Natural killer cell (primary cell): ENCODE results near the gene CDK11B. TPM values are rescaled to one million over a fixed set of nuclear protein-coding genes. Genes with fewer than 3 reads are reported as not detected.
"Not testable (repeated sequence)": the region's sequence is repeated elsewhere in the genome, so short reads cannot be mapped to it uniquely, and the experiment has no call there.

Experiments used
- ATAC-seq, 3 donors: fragments of 150-1000 bp in 2 of 3; fragments of 200-7000 bp in 1 of 3; cut with Tn5 transposase; 1 replicate in 1 of 3; 2 replicates in 2 of 3; pipeline ENCODE4 v1.10.0; 2021; ENCODE audit warnings: mild to moderate bottlenecking in 2 of 3, moderate library complexity in 2 of 3
- DNase-seq, 2 donors: peaks; one replicate each; pipeline versions ENCODE4 v3.0.0 to v3.0.0-alpha.2; 2013 to 2021; ENCODE audit warnings: mixed read lengths in 1 of 2
- H3K27ac ChIP-seq: one replicate; pipeline ENCODE4 v1.5.1; 2013; ENCODE audit warnings: mild to moderate bottlenecking, low read length
- H3K27me3 ChIP-seq: one replicate; pipeline ENCODE4 v1.6.1; 2013; ENCODE audit warnings: low read length; ENCODE audit not compliant: control insufficient read depth, insufficient read depth
- H3K36me3 ChIP-seq: one replicate; pipeline ENCODE4 v1.6.1; 2013; ENCODE audit warnings: low read length; ENCODE audit not compliant: control insufficient read depth, insufficient read depth
- H3K4me1 ChIP-seq: one replicate; pipeline ENCODE4 v1.6.1; 2013; ENCODE audit warnings: low read length; ENCODE audit not compliant: control insufficient read depth, insufficient read depth
- H3K4me3 ChIP-seq: one replicate; pipeline ENCODE4 v1.5.1; 2013; ENCODE audit warnings: low read length
- H3K9me3 ChIP-seq: one replicate; pipeline ENCODE4 v1.6.1; 2013; ENCODE audit warnings: low read length; ENCODE audit not compliant: control insufficient read depth, insufficient read depth
- H3K27ac Mint-ChIP-seq, 2 donors: one replicate each; pipeline ENCODE4 v1.8.0; 2022; ENCODE audit warnings: mild to moderate bottlenecking in 2 of 2, mixed read lengths in 2 of 2, moderate library complexity in 1 of 2
- H3K27me3 Mint-ChIP-seq, 2 donors: one replicate each; pipeline ENCODE4 v1.8.0; 2022; ENCODE audit warnings: low read depth in 2 of 2, mixed read lengths in 2 of 2
- H3K36me3 Mint-ChIP-seq: one replicate; pipeline ENCODE4 v1.8.0; 2022; ENCODE audit warnings: mixed read lengths
- H3K4me1 Mint-ChIP-seq, 2 donors: one replicate each; pipeline ENCODE4 v1.8.0; 2022; ENCODE audit warnings: mixed read lengths in 2 of 2
- H3K4me3 Mint-ChIP-seq: one replicate; pipeline ENCODE4 v1.8.0; 2022; ENCODE audit warnings: mild to moderate bottlenecking, moderate library complexity, mixed read lengths
- H3K9me3 Mint-ChIP-seq, 2 donors: one replicate each; pipeline ENCODE4 v1.8.0; 2022; ENCODE audit warnings: mixed read lengths in 2 of 2
- WGBS: methylation state at CpG from one replicate; pipeline ENCODE4 v1.1.7; 2013; ENCODE audit warnings: missing lambda C conversion rate; ENCODE audit not compliant: insufficient coverage; 5-methylcytosine and 5-hydroxymethylcytosine counted together
- intact Hi-C: fragments of 100-400 bp; cut with micrococcal nuclease; formaldehyde crosslinking; loops from one replicate; pipeline ENCODE4 v1.14.2; 2022
- total RNA-seq, 4 donors: library from RNA; stranded (reverse); fragments of 120-200 nt in 1 of 4; gene quantifications; one replicate each; pipeline versions ENCODE4 v1.2.3 to v1.2.4, GENCODE V29; 2013 to 2022
- TF ChIP-seq, protein P1 (sequence below): fragments of 200-600 bp; IDR thresholded peaks from one replicate; pipeline ENCODE4 v1.8.0; 2022; ENCODE audit warnings: antibody characterized with exemption

Gene CDK11B
- total RNA-seq, 3 donors from 2014 or later (not counting 1 experiment from before 2014, with no cell fraction given), result 49.6 to 65.9 (median 50.2) TPM

DNA sequence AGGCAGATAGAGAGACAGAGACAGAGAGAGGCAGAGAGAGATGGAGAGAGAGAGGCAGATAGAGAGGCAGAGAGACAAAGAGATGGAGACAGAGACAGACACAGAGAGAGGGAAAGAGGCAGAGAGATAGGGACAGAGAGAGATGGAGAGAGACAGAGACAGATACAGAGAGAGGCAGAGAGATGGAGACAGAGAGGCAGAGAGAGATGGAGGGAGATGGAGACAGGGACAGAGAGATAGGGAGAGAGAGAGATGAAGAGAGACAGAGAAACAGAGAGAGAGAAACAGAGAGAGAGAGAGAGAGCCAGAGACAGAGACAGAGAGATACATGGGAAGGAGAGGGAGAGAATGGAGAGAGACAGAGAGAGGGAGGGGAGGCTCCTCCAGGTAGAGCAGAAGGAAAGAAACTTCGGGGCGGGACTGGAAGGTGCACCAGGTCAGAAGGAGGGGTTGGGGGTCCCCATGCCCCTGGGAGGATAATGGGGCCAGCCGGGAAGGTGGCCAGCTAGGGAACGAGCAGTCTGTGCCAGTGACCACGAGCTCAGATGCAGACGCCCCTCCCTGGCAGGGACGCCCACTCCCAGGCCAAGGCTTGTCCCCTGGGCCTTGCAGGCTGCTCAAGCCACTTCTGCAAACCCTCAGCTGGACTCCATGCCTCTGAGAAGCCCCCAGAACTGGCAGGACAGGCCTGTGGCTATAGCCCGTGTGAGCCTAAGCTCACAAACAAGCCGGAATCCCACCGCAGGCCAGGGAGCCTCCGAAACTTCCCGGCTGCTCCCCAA, 62.1 kb downstream of the CDK11B start:
- Histone ChIP-seq H3K9me3 (no peaks in the 10 kb centered on the region), H3K4me3 (no peak overlapping the region), H3K27ac (no peak overlapping the region), H3K4me1 (peaks cover 19% of the 10 kb centered on the region), H3K36me3 (no peaks in the 10 kb centered on the region), H3K27me3 (peaks cover 2% of the 10 kb centered on the region)
- TF ChIP-seq, protein P1, sequence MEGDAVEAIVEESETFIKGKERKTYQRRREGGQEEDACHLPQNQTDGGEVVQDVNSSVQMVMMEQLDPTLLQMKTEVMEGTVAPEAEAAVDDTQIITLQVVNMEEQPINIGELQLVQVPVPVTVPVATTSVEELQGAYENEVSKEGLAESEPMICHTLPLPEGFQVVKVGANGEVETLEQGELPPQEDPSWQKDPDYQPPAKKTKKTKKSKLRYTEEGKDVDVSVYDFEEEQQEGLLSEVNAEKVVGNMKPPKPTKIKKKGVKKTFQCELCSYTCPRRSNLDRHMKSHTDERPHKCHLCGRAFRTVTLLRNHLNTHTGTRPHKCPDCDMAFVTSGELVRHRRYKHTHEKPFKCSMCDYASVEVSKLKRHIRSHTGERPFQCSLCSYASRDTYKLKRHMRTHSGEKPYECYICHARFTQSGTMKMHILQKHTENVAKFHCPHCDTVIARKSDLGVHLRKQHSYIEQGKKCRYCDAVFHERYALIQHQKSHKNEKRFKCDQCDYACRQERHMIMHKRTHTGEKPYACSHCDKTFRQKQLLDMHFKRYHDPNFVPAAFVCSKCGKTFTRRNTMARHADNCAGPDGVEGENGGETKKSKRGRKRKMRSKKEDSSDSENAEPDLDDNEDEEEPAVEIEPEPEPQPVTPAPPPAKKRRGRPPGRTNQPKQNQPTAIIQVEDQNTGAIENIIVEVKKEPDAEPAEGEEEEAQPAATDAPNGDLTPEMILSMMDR, result no peak
- Mint-ChIP-seq H3K4me1 (peaks cover 0 to 7% of the 10 kb centered on the region in 2 donors), H3K36me3 (no peaks in the 10 kb centered on the region), H3K27me3 (peaks cover 0 to 6% of the 10 kb centered on the region in 2 donors), H3K9me3 (no peaks in the 10 kb centered on the region), H3K27ac (no peak overlapping the region), H3K4me3 (no peak overlapping the region)
- intact Hi-C loops, result no loop called here
- ATAC-seq (no peak), DNase-seq (peak in 1 of 2 donors; percentile 10)
- WGBS, result 58% methylated on average over 12 of the region's 12 CpGs

DNA sequence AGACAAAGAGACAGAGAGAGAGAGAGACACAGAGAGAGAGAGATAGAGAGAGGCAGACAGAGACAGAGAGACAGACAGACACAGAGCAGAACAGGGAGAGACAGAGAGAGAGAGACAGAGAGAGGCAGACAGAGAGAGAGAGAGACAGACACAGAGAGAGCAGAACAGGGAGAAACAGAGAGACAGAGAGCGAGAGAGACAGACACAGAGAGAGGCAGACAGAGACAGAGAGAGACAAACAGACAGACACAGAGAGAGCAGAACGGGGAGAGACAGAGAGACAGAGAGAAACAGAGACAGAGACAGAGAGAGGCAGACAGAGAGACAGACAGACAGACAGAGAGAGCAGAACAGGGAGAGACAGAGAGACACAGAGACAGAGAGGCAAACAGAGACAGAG, 63.5 kb downstream of the CDK11B start:
- H3K4me1 ChIP-seq, result peaks cover 13% of the 10 kb centered on the region
- H3K36me3 Mint-ChIP-seq, H3K27me3 Mint-ChIP-seq, DNase-seq, H3K36me3 ChIP-seq, H3K9me3 Mint-ChIP-seq, H3K4me3 Mint-ChIP-seq, ATAC-seq, H3K27ac ChIP-seq, H3K4me3 ChIP-seq, H3K27ac Mint-ChIP-seq, H3K27me3 ChIP-seq, intact Hi-C loops, H3K4me1 Mint-ChIP-seq, H3K9me3 ChIP-seq: not testable (repeated sequence)
- WGBS, result 84% methylated on average over 2 of the region's 2 CpGs

DNA sequence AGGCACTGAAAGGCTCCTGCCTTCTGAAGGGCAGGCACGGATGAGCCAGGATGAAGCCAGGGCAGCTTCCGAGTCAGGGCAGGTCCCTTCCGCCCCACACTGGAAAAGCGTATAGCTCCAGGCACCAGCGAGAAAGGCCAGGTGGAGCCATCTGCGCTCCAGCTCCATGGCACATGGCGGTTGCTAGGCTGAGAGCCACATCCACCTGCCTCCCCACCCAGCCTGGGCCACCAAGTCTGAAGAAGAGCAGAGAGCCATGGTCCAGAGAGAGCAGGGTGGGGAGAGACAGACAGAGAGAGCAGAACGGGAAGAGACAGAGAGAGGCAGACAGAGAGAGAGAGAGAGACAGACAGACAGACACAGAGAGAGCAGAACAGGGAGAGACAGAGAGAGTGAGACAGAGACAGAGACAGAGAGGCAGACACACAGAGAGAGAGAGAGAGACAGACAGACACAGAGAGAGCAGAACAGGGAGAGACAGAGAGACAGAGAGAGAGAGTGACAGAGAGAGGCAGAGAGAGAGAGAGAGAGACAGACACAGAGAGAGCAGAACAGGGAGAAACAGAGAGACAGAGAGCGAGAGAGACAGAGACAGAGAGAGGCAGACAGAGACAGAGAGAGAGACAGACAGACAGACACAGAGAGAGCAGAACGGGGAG, 64.1 kb downstream of the CDK11B start:
- no peak for DNase-seq
- peaks cover 0 to 7% of the 10 kb centered on the region in 2 donors for H3K4me1 Mint-ChIP-seq
- 86% methylated on average over 10 of the region's 10 CpGs for WGBS
- H3K36me3 ChIP-seq, result no peaks in the 10 kb centered on the region
- intact Hi-C loops, result no loop called here
- peaks cover 0 to 6% of the 10 kb centered on the region in 2 donors for H3K27me3 Mint-ChIP-seq
- H3K27ac Mint-ChIP-seq, result no peak overlapping the region
- H3K27ac ChIP-seq, result no peak overlapping the region
- no peaks in the 10 kb centered on the region for H3K9me3 Mint-ChIP-seq
- peaks cover 2% of the 10 kb centered on the region for H3K27me3 ChIP-seq
- H3K4me3 ChIP-seq, result no peak overlapping the region
- H3K4me3 Mint-ChIP-seq, result no peak overlapping the region
- no peaks in the 10 kb centered on the region for H3K36me3 Mint-ChIP-seq
- no peaks in the 10 kb centered on the region for H3K9me3 ChIP-seq
- ATAC-seq, result peak in 1 of 3 donors; percentile 23
- peaks cover 11% of the 10 kb centered on the region for H3K4me1 ChIP-seq
- TF ChIP-seq, protein P1, result no peak

DNA sequence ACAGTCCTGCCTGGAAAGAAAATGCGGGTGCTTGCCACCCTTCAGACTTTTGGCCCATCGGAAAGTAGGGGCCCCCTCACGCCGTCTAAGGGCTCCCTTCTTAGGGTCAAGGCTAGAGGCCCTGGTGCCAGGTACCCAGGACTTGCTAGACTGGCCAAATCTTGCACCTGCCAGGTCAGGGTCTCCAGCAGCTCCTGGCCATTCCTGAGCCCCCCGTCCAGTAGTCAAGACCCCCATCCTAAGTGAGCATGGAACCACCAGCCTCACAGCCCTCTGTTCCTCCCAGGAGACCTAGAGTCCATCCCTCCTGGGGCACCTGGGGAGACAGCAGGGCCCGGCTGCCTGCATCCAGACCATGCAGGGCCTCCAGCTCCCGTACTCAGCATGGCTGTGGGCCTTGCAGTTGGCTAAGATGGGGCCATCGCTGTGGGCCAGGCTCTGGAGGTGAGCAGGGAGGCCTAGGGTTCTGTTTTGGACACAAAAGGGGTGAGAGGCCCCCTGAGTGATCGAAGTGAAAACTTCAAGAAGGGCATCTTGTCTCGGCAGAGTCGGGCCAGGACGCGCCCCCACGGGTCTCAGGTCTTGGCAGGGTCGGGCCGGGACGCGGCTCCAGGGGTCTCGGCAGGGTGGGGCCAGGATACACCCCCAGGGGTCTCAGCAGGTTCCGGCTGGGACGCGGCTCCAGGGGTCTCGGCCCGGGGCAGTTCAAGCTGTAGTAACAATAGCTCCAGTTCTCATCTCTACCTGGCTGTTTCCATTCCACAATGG, 64.8 kb downstream of the CDK11B start:
- no peaks in the 10 kb centered on the region for H3K9me3 ChIP-seq
- H3K27ac ChIP-seq, result no peak overlapping the region
- WGBS, result 87% methylated on average over 24 of the region's 24 CpGs
- H3K4me3 ChIP-seq, result no peak overlapping the region
- H3K36me3 Mint-ChIP-seq, result no peaks in the 10 kb centered on the region
- peaks cover 0 to 6% of the 10 kb centered on the region in 2 donors for H3K27me3 Mint-ChIP-seq
- peaks cover 10% of the 10 kb centered on the region for H3K4me1 ChIP-seq
- DNase-seq (no peak), ATAC-seq (no peak)
- H3K9me3 Mint-ChIP-seq, result no peaks in the 10 kb centered on the region
- no peak overlapping the region for H3K27ac Mint-ChIP-seq
- no peaks in the 10 kb centered on the region for H3K36me3 ChIP-seq
- intact Hi-C loops, result no loop called here
- peaks cover 0 to 4% of the 10 kb centered on the region in 2 donors for H3K4me1 Mint-ChIP-seq
- peaks cover 2% of the 10 kb centered on the region for H3K27me3 ChIP-seq
- H3K4me3 Mint-ChIP-seq, result no peak overlapping the region
- TF ChIP-seq, protein P1, result no peak
